Activated naive CD4-positive, alpha-beta T cell treated with anti-CD3 and anti-CD28 coated beads for 36 hours (primary cell): ENCODE results near the gene MTCH2. TPM values are rescaled to one million over a fixed set of nuclear protein-coding genes. Genes with fewer than 3 reads are reported as not detected.

Experiments
- CTCF ChIA-PET: fragments of 350-600 bp; sonication (Branson Sonifier 250); formaldehyde crosslinking; loops from one replicate; lab custom pipeline; 2021; ENCODE audit warnings: antibody characterized with exemption; lab: Charles Lee
- DNase-seq: peaks from one replicate; pipeline ENCODE4 v3.0.0-alpha.2; 2020
- H3K27ac Mint-ChIP-seq: one replicate; pipeline ENCODE4 v1.8.0; 2021; ENCODE audit warnings: mild to moderate bottlenecking, mixed read lengths
- H3K27me3 Mint-ChIP-seq: one replicate; pipeline ENCODE4 v1.8.0; 2021; ENCODE audit warnings: low read depth, mixed read lengths
- H3K36me3 Mint-ChIP-seq: one replicate; pipeline ENCODE4 v1.8.0; 2021; ENCODE audit warnings: low read depth, mixed read lengths
- H3K4me1 Mint-ChIP-seq: one replicate; pipeline ENCODE4 v1.8.0; 2021; ENCODE audit warnings: low read depth, mixed read lengths
- H3K4me3 Mint-ChIP-seq: one replicate; pipeline ENCODE4 v1.8.0; 2021; ENCODE audit warnings: mild to moderate bottlenecking, moderate library complexity, mixed read lengths
- H3K9me3 Mint-ChIP-seq: one replicate; pipeline ENCODE4 v1.8.0; 2021; ENCODE audit warnings: mixed read lengths
- intact Hi-C: fragments of 100-400 bp; cut with micrococcal nuclease; formaldehyde crosslinking; loops from one replicate; pipeline ENCODE4 v1.15.1; 2023
- total RNA-seq, 2 experiments: library from RNA; stranded (reverse); gene quantifications; one replicate each; pipeline ENCODE4 v1.2.3, GENCODE V29; 2021

The MTCH2 gene
- total RNA-seq, 2 experiments from 2014 or later: 93.7 to 95.1 TPM

DNA sequence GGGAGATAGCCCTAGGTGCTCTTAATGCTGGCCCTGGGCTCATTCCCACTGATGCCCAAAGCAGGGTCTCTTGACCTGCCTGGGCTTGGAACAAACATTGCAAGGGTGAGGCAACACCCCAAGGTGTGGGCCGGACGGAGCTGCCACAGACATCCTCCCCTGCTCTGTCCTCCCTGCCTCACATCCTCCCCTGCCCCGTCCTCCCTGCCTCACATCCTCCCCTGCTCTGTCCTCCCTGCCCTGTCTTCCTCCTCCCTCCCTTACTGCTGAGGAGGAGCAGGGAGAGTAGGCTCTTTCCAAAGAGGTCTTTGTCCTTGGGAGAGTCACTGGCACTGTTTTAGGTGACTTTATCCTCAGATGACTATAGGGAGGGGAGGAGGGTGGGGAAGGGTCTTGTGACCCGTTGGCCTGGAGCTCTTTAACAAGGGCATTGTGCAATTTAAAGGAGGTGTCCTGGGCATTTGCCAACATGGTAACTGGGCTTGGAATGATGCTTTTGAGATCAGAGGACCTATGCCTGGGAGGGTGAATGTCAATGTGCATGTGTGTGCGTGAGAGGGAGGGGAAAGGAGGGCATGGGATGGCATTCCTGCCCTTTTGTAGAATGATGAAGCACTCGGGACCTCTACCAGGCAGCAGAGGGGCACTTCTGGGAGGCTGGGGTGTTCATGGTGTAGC, 55.2 kb downstream of the MTCH2 start:
- Mint-ChIP-seq H3K27ac (no peak overlapping the region), H3K4me3 (no peak overlapping the region), H3K9me3 (no peaks in the 10 kb centered on the region), H3K4me1 (peaks cover 6% of the 10 kb centered on the region), H3K27me3 (peaks cover 3% of the 10 kb centered on the region), H3K36me3 (peaks cover 20% of the 10 kb centered on the region)
- DNase-seq: no peak
- CTCF ChIA-PET: no interaction called here
- intact Hi-C loops: no loop called here

GRCh38 chr11:47586098-47586855, 56.1 kb downstream of the MTCH2 start, which contains the start of gene FAM180B:
Gene FAM180B, plus strand, starts transcription at chr11:47586678. Its CDS starts 91 bp downstream, at chr11:47586769.
- intact Hi-C loops: no loop called here
- Mint-ChIP-seq H3K36me3 (peaks cover 27% of the 10 kb centered on the region), H3K4me3 (no peak within 1 kb of the TSS), H3K4me1 (peaks cover 4% of the 10 kb centered on the region), H3K9me3 (no peaks in the 10 kb centered on the region), H3K27ac (no peak within 1 kb of the TSS), H3K27me3 (no peaks in the 10 kb centered on the region)
- no peak for DNase-seq
- CTCF ChIA-PET: interaction anchor here (0.6 to 0.8 kb wide), 2 partner anchors 10 to 29 kb away, joined by 3 to 5 read pairs; no protein-coding TSS in a partner anchor

GRCh38 chr11:47583844-47584243, 58.5 kb downstream of the MTCH2 start:
- no peak for DNase-seq
- Mint-ChIP-seq H3K27me3 (no peaks in the 10 kb centered on the region), H3K36me3 (peaks cover 32% of the 10 kb centered on the region), H3K27ac (no peak overlapping the region), H3K4me3 (no peak overlapping the region), H3K9me3 (no peaks in the 10 kb centered on the region), H3K4me1 (peaks cover 19% of the 10 kb centered on the region)
- intact Hi-C loops: no loop called here
- CTCF ChIA-PET: no interaction called here

DNA sequence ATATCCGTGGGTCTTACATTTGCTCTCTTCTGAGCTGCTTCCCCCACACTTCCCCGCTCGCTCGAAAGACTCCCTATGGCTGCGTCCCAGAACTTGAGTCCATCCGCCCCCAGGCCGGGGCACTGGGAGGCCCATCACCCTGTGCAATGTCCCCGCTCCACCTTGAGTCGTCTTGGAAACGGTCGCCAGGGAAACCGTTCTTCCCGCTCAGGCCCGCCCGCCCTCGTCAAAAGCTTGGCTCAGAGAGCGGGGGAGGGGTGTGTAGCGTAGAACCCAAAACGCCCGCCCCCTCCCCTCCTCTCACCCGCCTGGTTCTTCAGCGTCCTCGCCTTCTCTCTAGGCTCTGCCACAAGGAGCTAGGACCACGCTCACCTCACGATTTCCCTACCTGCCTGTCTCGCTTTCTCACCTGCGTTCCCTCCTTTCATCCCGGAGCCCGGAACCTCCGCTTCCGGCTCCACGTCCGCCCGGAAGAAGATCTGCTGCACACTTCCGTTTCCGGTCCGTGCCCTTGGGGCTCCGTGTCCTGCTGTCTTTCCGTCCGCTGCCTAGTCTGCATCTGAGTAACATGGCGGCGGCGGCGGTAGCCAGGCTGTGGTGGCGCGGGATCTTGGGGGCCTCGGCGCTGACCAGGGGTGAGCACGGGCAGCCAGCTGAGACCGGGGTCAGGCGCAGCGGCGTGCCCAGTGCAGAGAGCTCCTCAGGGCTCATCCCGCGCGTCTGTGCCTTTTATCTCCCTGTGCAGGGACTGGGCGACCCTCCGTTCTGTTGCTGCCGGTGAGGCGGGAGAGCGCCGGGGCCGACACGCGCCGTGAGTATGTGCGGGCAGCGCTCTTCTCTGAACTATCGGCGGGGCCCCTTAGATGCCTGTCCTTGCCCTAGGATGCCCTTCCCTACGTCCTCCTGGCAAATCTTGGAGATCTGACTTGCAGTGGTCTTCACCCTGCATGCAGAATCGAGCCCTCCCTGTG, 63.5 kb downstream of the MTCH2 start, which contains the start of the genes KBTBD4 and NDUFS3:
Gene KBTBD4 (minus strand): TSS at position 447 of the 971 bp plus-strand sequence. CDS start 19 bp downstream, at position 428.
Gene NDUFS3 (plus strand): TSS at position 551 of the 971 bp plus-strand sequence. CDS start 18 bp downstream, at position 569.
- CTCF ChIA-PET: interaction anchor here (0.6 to 1.2 kb wide), 2 partner anchors 18 to 330 kb away, joined by 3 read pairs; partner anchors contain the start of gene ACP2
- Mint-ChIP-seq H3K27me3 (no peaks in the 10 kb centered on the region), H3K4me1 (peaks cover 44% of the 10 kb centered on the region), H3K9me3 (no peaks in the 10 kb centered on the region), H3K4me3 (peak within 1 kb of the TSS; percentile 97), H3K36me3 (peaks cover 46% of the 10 kb centered on the region), H3K27ac (peak within 1 kb of the TSS; percentile 97)
- intact Hi-C loops: loop anchor here (1.0 to 2.0 kb wide), 8 partner anchors 14 to 270 kb away; partner anchors contain the start of genes AGBL2, CELF1, FNBP4 and MTCH2
- DNase-seq: peak; percentile 90

- intact Hi-C loops: loop anchor here (1.0 to 2.0 kb wide), 4 partner anchors 137 to 271 kb away; partner anchors contain the start of genes AGBL2, FNBP4, NUP160 and SLC39A13
- Mint-ChIP-seq H3K4me3 (peak overlapping the region; percentile 97), H3K27ac (peak overlapping the region; percentile 70), H3K36me3 (peaks cover 41% of the 10 kb centered on the region), H3K9me3 (no peaks in the 10 kb centered on the region), H3K27me3 (no peaks in the 10 kb centered on the region), H3K4me1 (peaks cover 46% of the 10 kb centered on the region)
- CTCF ChIA-PET: interaction anchor here (0.6 to 0.9 kb wide), 2 partner anchors 9 to 58 kb away, joined by 4 read pairs; no protein-coding TSS in a partner anchor
- DNase-seq: no peak
These were observed 64.8 kb downstream of the MTCH2 start for GRCh38 chr11:47577460-47578041.

GRCh38 chr11:47573321-47573720, 69.0 kb downstream of the MTCH2 start:
- intact Hi-C loops: no loop called here
- Mint-ChIP-seq H3K36me3 (peaks cover 30% of the 10 kb centered on the region), H3K9me3 (no peaks in the 10 kb centered on the region), H3K4me3 (no peak overlapping the region), H3K4me1 (peaks cover 33% of the 10 kb centered on the region), H3K27me3 (no peaks in the 10 kb centered on the region), H3K27ac (no peak overlapping the region)
- CTCF ChIA-PET: interaction anchor here (1.4 kb wide), 2 partner anchors 8 to 20 kb away, joined by 4 to 5 read pairs; partner anchors contain the start of genes CELF1 and PTPMT1
- DNase-seq: no peak

DNA sequence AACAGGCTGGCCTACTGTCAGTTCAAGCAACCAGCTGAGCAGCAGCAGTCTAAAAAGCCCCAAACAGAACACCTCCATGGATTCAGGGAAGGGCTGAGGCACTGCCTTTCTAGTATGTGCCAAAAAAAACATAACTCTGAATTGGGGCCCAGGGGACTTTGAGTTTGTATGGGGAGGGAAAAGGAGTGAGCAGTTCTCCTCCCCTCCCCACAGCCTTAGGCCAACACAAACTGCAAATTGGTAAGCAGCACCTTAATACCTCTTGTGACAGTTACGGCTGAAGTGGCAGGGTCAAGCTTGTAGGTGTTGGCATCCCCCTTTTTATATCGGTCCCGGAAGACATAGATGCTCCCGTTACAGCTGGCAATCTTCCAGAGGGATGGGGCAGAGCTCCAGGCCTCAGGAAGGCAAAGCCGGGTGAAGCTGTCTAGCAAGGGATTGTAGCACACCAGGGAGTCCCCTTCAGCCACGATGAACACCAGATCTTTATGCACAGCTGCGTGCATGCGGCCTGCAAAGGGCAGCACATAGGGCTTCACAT, 69.6 kb downstream of the MTCH2 start:
- H3K4me1 Mint-ChIP-seq: peaks cover 28% of the 10 kb centered on the region
- CTCF ChIA-PET: no interaction called here
- no peak overlapping the region for H3K4me3 Mint-ChIP-seq
- intact Hi-C loops: no loop called here
- DNase-seq: no peak
- H3K36me3 Mint-ChIP-seq: peaks cover 31% of the 10 kb centered on the region
- H3K9me3 Mint-ChIP-seq: no peaks in the 10 kb centered on the region
- H3K27ac Mint-ChIP-seq: no peak overlapping the region
- H3K27me3 Mint-ChIP-seq: no peaks in the 10 kb centered on the region

DNA sequence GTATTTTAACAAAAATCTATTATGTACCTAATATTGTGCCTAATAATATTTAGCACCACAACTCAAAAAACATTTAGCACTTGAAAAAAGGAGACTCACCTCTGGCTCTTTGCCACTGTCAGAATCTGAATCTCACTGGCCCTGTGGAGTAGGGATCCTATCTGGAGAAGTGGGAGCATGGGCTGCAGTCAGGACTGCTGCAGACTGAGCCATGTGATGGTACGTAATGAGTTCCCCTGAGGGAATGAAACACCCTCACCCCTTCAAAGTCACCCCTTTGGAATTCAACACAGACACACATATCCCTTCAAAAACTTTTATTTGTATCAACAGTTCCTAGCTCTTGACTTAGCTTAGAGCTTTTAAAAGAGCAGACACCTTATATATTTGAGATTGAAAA, 70.5 kb downstream of the MTCH2 start:
- H3K4me3 Mint-ChIP-seq: no peak overlapping the region
- no peak for DNase-seq
- H3K27ac Mint-ChIP-seq: no peak overlapping the region
- intact Hi-C loops: no loop called here
- CTCF ChIA-PET: no interaction called here
- peaks cover 27% of the 10 kb centered on the region for H3K36me3 Mint-ChIP-seq
- H3K9me3 Mint-ChIP-seq: no peaks in the 10 kb centered on the region
- H3K4me1 Mint-ChIP-seq: peaks cover 22% of the 10 kb centered on the region
- H3K27me3 Mint-ChIP-seq: no peaks in the 10 kb centered on the region

DNA sequence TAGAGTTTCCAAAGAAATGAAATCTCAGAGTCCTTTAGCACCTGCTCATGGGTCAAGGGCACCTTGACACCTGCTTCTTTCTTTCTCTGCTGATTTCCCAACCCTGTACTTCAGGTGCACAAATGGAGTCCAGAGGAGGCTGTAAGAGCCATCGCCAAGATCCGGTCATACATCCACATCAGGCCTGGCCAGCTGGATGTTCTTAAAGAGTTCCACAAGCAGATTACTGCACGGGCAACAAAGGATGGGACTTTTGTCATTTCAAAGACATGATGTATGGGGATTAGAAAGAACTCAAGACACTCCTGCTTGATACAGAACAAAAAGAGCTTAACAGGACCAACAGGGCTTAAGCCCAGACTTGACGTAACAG, 71.0 kb downstream of the MTCH2 start:
- peaks cover 24% of the 10 kb centered on the region for H3K4me1 Mint-ChIP-seq
- no peak overlapping the region for H3K4me3 Mint-ChIP-seq
- peaks cover 26% of the 10 kb centered on the region for H3K36me3 Mint-ChIP-seq
- CTCF ChIA-PET: no interaction called here
- peak overlapping the region; percentile 43 for H3K27ac Mint-ChIP-seq
- H3K9me3 Mint-ChIP-seq: no peaks in the 10 kb centered on the region
- intact Hi-C loops: no loop called here
- no peak for DNase-seq
- no peaks in the 10 kb centered on the region for H3K27me3 Mint-ChIP-seq

- no peaks in the 10 kb centered on the region for H3K9me3 Mint-ChIP-seq
- H3K4me3 Mint-ChIP-seq: no peak overlapping the region
- CTCF ChIA-PET: interaction anchor here (0.6 kb wide), 1 partner anchor 11 kb away, joined by 4 read pairs; no protein-coding TSS in a partner anchor
- peaks cover 23% of the 10 kb centered on the region for H3K4me1 Mint-ChIP-seq
- DNase-seq: no peak
- no peaks in the 10 kb centered on the region for H3K27me3 Mint-ChIP-seq
- intact Hi-C loops: no loop called here
- peaks cover 24% of the 10 kb centered on the region for H3K36me3 Mint-ChIP-seq
- peak overlapping the region; percentile 43 for H3K27ac Mint-ChIP-seq
These were observed 71.6 kb downstream of the MTCH2 start for GRCh38 chr11:47570651-47571356.
